HT1080 (cell line): ENCODE measurements around the gene RSBN1. TPM values are rescaled to one million over a fixed set of nuclear protein-coding genes. Genes with fewer than 3 reads are reported as not detected.

Experiments used
- DNase-seq: peaks from one replicate; pipeline ENCODE4 v3.0.0-alpha.2; 2015; ENCODE audit warnings: low read depth
- total RNA-seq: library from RNA; depleted of rRNA; stranded (reverse); fragments of >200 nt; shearing (Covaris generic); gene quantifications from 2 replicates; pipeline ENCODE4 v1.2.3, GENCODE V29; 2014

The RSBN1 gene
- total RNA-seq, 1 experiment from 2014 or later = 9.9 TPM

DNA sequence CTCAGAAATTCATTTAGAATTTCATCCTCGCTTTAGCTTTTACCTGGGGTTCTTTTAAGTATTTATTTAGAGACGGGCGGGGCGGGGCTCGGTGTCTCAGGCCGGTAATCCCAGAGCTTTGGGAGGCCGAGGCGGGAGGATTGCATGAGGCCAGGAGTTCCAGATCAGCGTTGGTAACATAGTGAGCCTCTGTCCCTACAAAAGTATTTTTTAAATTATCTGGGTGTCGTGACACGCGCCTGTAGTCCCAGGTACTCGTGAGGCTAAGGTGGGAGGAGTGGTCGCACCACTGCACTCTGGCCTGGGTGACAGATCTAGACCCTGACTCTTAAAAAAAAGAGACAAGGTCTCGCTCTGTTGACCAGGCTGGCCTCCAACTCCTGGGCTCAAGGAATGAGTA lies 942 bp upstream of the RSBN1 start:
- no peak for DNase-seq

DNA sequence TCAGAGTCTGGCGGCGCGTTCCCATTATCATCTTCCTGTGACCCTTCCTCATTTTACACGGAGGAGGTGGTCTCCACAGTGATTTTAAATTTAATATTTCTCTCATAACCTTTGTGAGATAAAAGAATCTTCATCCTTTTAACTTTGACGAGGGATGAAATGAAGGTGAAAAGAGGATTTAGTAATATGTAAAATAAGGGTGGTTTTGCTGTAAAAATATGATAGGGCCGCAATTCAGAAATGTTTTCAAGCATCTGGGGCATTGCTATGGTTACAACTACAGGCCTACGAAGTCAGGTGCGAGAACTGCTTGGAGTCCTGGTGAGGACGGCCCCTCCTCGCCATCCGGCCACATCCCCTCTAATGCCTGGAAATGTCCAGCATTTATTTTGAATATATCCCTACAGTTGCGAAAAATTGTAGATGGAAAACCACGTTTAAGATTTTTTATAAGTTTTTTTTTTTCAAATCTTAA lies 422 bp upstream of the RSBN1 start:
- DNase-seq = no peak

DNA sequence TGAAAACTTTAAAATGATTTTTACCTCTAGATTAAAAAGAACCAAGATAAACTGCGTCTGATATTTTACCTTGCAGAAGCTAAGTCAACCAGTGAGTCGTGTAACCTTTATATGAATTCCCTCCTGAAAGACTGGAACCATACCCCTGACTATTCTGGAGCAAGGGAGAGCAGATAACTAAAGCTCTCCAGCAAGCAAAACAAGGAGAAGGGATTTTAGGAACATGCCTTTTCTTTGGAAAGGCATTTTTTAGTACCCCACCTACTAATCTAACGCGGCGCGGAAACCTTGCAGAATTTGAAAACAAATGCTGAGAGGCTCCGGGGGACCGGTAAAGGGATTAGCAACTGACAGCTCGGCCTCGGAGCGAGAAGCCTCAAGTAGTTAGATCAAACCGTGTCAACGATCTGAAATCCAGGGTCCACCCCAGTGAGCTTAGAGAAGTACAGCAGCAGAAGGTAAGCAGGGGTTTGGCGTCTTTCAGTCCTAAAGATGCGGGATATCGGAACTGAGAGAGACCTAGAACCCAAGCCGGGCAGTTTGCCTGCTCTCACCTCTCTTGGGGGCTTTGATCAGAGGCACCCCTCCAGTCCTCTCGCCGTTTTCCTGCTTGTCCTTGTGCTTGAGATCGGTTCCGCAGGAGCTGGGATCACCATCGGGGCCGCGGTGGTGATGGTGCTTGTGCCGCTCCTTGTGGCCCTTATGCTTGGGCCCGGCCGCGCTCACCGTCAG lies 954 bp downstream of the RSBN1 start:
- no peak for DNase-seq

DNA sequence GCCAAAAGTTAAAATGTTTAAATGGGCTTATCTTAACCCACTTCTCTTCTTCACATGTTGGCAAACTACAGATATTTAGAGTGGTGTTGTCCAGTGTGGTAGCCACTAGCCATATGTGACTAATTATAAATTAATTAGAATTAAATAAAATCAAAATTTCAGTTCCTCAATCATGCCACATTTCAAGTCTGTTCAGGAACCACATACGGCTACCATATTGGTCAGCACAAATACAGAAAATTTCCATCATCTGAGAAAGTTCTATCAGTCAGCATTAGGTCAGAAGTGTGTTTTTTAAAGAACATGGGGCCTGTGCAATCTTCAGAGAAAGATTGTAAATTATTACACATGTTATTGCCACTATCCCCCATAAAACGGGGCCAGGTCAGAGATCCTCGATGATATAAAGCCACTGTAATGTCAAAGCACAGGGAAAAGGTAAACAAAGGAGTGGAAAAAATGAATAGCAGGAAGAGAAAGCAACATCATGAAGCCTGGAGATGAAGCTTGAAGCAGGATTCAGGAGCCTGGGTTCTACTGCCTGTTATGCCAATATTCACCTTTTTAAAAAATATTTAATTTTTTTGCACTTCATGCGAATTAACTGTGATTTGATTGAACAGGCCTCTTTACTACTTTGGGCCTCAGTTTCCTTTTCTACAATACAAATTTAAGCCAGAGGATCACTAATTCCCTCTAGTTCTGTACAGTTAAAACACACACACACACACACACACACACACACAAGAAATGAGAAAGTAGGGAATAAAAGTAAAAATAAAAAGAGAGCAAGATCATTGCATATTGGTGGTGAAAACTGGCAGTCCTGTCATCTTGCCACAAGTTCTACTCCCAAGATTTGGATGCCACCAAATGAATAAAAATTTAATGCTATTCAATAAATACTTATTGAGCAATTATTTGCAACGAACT lies 2.3 kb downstream of the RSBN1 start:
- DNase-seq = peak; percentile 22

DNA sequence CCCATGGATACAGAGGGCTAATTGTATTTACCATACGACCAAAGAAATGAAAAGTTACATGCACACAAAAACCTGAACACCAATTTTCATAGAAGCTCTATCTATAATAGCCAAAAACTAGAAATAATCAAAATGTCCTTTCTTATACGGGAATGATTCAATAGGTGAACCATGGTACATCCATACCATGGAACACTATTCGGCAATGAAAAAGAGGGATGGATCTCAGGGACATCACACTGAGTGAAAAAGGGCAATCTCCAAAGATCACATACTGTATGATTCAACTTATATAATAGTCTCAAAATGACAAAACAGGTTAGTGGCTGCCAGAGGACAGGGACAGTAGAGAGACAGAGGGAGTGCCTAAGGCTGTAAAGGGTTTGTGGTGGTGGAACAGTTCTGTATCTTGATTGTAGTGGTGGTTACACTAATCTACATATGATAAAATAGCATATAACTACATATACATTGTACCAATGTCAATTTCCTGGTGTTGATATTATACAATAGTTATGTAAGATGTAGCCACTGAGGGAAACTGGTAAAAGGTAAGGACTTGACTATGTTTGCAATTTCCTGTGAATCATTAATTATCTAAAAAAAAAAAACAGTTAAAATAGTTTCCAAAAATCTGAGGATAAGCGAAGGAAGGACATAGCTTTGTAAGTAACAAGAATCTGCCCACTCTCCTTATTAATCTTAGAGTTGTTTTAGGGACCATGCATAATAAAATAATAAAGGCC lies 3.7 kb downstream of the RSBN1 start:
- peak; percentile 5 for DNase-seq

DNA sequence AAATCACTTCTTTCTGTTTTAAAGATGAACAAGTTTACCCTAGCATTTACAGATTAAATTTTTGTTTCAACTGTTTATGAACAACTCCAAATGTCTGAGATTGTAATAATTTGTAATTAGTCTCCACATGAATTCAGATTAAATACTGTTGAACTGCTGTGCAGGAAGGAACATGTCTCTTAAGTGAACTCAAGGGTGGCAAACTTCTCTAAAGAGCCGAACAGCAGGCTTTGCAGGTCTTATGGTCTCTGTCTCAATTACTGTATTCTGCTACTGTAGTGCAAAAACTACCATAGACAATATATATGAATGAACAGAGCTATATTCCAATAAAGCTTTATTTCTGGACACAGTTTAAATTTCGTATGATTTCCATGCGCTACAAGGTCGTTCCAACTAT lies 6.6 kb downstream of the RSBN1 start:
- DNase-seq = no peak

DNA sequence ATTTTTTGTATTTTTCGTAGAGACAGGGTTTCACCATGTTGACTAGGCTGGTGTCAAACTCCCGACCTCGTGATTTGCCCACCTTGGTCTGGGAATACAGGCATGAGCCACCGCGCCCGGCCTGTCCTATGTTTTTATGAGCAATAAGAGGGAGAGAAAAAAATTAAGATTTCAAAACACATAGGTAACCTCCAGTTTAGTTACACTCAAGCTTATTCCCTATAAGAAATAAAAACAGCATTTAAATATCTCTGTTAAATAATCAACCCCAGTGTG lies 7.1 kb downstream of the RSBN1 start:
- DNase-seq = no peak

DNA sequence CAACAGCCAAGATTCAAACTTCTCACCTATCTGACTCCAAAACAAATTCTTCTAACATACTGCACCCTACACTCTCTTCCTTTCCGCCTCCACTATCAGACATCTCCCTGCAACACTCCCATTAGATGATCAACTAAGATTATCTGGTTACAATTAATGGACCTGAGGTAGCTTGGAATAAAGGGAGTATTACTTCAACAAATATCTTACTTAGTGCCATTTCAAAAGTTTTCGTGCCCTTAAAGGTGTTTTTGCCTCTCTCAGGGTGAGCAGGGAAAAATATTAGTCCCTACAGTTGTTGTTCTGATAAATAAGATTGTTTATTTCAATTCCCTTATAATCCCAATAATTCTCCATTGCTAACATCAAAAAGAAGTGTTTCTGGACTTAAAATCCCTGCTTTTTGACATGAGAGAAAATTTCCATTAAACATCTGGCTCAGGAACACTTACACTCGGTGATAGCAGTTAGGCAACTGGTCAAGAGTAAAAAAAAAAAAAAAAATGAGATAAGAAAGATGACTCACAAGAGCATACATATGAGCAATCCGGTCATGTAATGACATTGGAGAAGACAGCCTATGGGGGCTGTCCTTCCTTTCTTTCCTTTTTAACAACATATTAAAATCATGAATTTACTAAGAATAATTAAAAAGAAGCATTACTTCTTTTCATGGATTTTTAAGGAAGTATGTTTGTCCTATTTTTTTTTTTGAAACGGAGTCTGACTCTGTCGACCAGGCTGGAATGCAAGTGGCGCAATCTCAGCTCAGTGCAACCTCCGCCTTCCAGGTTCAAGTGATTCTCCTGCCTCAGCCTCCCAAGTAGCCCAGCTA lies 7.6 kb downstream of the RSBN1 start:
- peak; percentile 77 for DNase-seq

DNA sequence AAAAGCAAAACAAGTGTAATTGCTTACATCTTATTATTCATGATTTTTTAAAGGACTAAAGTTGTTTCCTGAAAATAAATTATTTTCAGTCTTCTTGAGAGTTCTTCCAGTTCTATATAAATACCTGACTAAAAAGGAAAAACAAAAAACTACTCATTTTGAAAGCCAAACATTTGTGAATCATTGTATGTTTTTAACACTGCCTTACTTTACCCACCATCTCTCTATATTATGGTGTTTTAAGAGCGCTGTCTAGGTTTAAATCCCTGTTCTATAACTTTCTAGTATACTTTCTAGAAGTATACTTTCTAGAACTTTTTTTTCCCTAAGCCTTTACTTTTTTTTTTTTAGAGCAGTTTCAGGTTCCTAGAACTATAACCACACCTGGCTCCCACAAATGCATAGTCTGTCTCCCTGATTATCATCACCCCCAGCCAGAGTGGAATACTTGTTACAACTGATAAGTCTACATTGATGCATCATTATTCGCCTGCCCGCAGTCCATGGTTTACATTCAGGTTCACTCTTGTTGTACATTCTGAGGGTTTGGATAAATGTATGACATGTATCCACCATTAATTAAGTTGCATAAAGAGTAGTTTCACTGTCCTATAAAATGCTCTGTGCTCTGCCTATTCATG lies 9.8 kb downstream of the RSBN1 start:
- no peak for DNase-seq

DNA sequence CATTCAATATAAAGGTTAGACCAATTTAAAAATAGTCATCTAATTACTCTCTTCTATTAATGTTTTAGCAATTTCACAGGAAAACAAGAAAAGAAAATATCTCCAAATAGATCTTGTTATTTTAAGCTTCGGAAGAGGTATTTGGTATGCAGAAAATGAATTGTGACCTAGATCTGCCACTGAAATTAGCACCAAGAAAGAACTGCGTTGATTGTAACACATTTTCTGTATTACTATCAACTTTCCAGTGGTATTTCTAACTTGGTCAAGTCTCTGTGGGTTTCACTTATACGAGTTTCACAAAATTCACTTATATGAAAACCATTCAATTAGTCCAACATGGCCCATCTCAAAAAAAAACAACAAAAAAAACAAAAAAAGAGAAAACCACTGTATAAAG lies 11.8 kb downstream of the RSBN1 start:
- DNase-seq = no peak

DNA sequence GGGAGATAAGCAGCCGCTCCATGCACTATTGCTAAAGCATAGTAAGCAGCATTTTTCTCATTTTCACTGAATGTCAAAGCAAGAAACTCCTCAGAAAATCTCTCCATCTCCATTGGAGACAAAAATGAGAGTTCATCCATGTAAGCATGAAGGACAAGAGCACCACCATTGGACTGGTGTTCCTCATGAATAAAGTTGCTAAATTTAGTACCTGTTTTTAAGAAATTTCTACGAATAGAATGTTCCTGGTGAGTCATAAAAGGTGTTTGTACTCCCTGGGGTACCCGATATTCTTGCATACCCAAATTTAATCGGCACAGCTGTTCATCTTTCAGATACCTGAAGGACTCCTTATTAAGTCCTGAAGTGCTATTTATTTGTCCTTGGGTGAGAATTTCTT lies 14.8 kb downstream of the RSBN1 start:
- DNase-seq = no peak

DNA sequence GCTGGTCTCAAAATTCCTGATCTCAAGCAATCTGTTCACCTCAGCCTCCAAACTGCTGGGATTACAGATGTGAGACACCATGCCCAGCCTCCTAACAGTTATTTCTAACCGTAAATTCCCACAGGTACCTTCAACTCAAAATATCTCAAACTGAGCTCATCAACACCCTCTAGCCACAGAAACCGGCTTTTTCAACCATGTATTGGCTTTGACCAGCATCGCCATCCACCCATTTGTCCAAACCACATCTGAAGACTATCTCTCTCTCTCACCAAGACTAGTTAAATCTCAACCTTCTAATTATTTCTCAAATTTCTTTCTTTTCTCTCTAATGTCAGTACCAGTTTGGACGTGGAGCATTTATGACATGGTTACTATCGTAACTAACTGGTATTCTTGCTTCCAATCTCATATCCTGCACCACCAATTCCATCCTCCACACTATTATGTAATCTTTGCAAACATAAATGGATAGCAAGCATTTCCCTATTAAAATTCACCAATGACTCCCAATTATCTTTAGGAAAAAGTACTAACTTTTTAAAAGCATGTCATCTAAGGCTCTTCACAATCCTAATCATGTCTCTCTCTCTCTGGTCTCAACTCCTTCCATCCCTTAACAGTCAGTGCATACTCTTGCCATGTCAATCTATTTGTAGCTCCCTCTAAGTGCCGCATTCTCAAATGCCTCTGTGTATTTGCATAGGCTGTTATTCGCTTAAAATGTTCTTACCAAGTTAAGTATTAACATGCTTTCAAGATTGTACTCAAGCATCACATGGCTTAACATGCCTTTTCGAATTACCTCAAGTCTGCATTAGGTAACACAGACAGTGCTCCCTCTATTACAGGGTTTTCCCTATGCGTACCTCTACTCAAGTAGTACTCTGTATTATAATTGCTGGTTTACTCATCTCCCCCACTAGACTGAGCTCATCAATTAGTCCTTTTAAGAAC lies 18.1 kb downstream of the RSBN1 start:
- no peak for DNase-seq

DNA sequence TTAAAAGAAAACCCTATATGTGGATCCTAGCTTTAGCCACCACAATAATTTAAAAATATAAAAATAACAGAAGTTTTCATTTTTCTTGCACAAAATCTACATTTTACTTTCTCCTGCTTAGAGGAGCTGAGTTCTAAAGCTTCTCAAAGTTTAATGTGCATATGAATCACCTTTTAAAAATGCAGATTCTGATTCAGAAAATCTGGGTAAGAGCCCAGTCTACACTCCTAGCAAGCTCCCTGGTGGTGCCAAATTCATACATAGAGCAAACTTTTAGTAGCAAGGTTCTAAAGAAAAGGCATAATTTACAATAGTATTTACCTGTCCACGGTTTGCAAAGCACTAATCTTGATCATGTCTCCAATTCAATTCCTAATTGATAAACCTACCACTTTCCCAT lies 19.3 kb downstream of the RSBN1 start:
- peak; percentile 71 for DNase-seq

DNA sequence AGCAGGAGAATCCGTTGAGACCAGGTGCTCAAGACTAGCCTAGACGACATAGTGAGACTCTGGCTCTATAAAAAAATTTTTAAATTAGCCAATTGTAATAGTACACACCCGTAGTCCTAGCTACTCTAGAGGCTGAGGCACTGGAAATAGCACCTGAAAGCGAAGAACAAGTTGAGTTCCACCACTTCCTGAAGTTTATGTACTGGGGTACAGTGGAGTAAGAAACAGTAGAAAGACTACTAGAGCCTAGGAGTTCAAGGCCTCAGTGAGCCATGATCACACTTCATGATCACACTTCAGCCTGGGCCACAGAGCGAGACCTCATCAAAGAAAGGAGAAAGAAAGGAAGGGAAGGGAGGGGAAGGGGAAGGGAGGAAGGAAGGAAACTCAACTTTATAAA lies 19.8 kb downstream of the RSBN1 start:
- peak; percentile 7 for DNase-seq

DNA sequence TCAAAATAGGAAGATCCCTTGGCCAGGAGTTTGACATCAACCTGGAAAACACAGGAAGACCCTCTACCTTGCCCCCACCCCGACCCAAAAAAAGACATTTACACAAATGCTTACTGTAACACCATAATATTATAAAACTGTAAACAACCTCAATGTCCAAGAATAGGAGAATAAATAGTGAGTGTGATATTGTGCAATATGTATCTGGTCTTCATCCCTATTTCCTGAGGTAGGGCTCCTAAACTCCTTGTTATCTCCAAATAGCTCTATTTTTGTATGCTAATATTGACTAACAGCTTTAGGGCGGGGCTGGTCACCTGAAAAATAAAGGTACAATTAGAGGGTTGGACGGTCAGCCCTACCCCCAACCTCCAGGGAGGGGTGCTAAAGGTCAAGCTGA lies 23.5 kb downstream of the RSBN1 start:
- DNase-seq = no peak

DNA sequence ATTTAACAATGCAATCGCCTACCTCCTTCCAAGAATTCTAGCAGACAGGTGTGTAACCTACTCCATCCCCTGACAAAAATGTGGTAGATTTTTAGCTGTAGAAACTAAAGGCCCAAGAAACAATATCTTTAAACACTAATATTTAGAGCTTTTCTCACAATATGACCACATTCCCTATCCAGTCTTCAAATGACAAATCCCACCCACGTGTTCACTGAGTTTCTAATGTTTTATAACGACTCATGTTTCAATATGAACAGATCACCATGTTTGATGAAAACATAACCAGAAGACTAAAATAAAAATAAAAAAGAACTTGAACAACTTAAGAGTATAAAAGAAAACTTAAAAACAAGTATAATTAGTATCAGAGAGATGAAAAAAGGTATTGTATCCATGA lies 24.6 kb downstream of the RSBN1 start:
- no peak for DNase-seq

DNA sequence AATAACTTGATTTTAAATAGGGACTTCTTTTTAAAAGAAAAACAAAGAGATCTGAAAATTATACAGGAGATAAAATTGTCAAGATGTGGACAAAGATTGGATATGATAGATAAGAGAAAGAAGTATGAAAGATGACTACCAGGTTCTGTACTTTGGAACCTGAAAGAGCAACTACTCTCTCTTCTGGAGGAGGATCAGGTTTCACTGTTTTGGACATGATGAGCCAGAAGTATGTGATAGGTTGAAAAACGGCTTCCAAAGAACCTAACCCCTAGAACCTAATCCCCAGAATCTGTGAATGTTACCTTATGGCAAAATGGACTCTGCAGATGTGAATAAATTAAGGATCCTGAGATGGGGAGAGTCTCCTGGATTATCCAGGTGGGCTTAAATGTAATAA lies 26.2 kb downstream of the RSBN1 start:
- DNase-seq = peak; percentile 24

DNA sequence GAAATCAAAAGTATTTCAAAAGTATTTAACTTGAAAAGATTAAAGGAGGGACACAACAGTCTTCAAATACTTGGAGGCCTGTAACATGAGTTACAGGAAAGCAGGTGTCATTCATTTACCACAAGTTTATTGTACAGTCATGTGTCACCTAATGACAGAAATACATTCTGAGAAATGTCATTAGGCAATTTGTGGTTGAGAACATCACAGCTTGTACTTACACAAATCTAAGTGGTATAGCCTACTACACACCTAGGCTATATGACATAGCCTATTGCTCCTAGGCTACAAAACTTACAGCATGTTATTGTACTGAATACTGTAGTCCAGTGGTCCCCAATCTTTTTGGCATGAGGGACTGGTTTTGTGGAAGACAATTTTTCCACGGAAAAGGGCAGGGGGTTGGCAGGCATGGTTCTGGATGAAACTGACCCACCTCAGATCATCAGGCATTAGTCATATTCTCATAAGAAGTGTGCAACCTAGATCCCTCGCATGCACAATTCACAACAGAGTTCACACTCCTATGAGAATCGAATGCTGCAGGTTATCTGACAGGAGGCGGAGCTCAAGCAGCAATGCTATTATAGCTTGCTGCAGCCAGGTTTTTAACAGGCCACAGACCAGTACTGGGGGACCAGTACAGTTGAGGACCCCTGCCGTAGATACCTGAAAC lies 28.0 kb downstream of the RSBN1 start:
- DNase-seq = no peak
